H1 (cell line): Measurements from ENCODE around the gene MCEE. TPM values are rescaled to one million over a fixed set of nuclear protein-coding genes. Genes with fewer than 3 reads are reported as not detected.
A peak's percentile ranks its signal among the peaks of the same experiment; 100 is the strongest.

Source experiments
- CTCF ChIA-PET: fragments of 300-600 bp; sonication (Branson Sonifier 250); formaldehyde crosslinking; loops from one replicate; lab custom pipeline; 2021; ENCODE audit not compliant: partially characterized antibody; lab: Charles Lee
- POLR2A ChIA-PET: fragments of 300-600 bp; sonication (Branson Sonifier 250); formaldehyde crosslinking; loops from one replicate; lab custom pipeline; 2021; ENCODE audit warnings: inconsistent platforms; ENCODE audit not compliant: partially characterized antibody; lab: Charles Lee
- DNase-seq, 2 experiments: peaks; one replicate each; pipeline versions ENCODE4 v3.0.0 to v3.0.0-alpha.2; 2010 to 2022; ENCODE audit warnings: low spot score in 2 of 2, low read depth in 1 of 2, mixed read lengths in 1 of 2
- FAIRE-seq: peaks from 2 replicates; lab custom pipeline; 2011; peaks lifted over from hg19 to GRCh38; lab: Jason Lieb, UNC
- H2AFZ ChIP-seq: 2 replicates; pipeline ENCODE4 v1.8.1; 2012; ENCODE audit warnings: low read length, inconsistent platforms
- H2AK5ac ChIP-seq: 2 replicates; pipeline ENCODE4 v1.6.1; 2013; ENCODE audit warnings: low read depth, low read length
- H2BK120ac ChIP-seq: replicated peaks from 2 replicates; pipeline ENCODE3; 2013; ENCODE audit warnings: low read depth, low read length, inconsistent platforms
- H2BK12ac ChIP-seq: 2 replicates; pipeline ENCODE4 v1.6.1; 2013; ENCODE audit warnings: low read depth, low read length
- H2BK15ac ChIP-seq: 2 replicates; pipeline ENCODE4 v1.6.1; 2013; ENCODE audit warnings: low read length
- H2BK20ac ChIP-seq: 2 replicates; pipeline ENCODE4 v1.6.1; 2013; ENCODE audit warnings: low read length
- H2BK5ac ChIP-seq: 2 replicates; pipeline ENCODE4 v1.6.1; 2013; ENCODE audit warnings: low read depth, low read length
- H3K14ac ChIP-seq: 2 replicates; pipeline ENCODE4 v1.6.1; 2013; ENCODE audit warnings: inconsistent platforms; ENCODE audit not compliant: insufficient read length
- H3K18ac ChIP-seq: 2 replicates; pipeline ENCODE4 v1.6.1; 2013; ENCODE audit warnings: low read length; ENCODE audit errors: extremely low read depth
- H3K23ac ChIP-seq: 2 replicates; pipeline ENCODE4 v1.6.1; 2013; ENCODE audit warnings: inconsistent platforms; ENCODE audit not compliant: insufficient read length
- H3K23me2 ChIP-seq: 2 replicates; pipeline ENCODE4 v1.6.1; 2013; ENCODE audit warnings: low read depth, low read length
- H3K27ac ChIP-seq: 2 replicates; pipeline ENCODE4 v1.6.1; 2011; ENCODE audit warnings: low read depth, low read length, inconsistent platforms
- H3K27me3 ChIP-seq, 4 experiments: replicated peaks in 1 of 4; 1 replicate in 1 of 4; 2 replicates in 3 of 4; pipeline versions ENCODE4 v1.6.1 to v1.8.1; 2011 to 2013; ENCODE audit warnings: low read length in 3 of 4, mild to moderate bottlenecking in 3 of 4, inconsistent platforms in 2 of 4, mixed read lengths in 2 of 4, moderate library complexity in 1 of 4; ENCODE audit not compliant: control insufficient read depth in 3 of 4, insufficient read depth in 3 of 4; ENCODE audit errors: extremely low read depth in 1 of 4
- H3K36me3 ChIP-seq, 4 experiments: 2 replicates each; pipeline versions ENCODE4 v1.6.1 to v1.8.1; 2011 to 2013; ENCODE audit warnings: mild to moderate bottlenecking in 4 of 4, low read length in 3 of 4, moderate library complexity in 2 of 4, control low read depth in 1 of 4, inconsistent platforms in 1 of 4; ENCODE audit not compliant: insufficient read depth in 4 of 4, control insufficient read depth in 2 of 4
- H3K4ac ChIP-seq: replicated peaks from 2 replicates; pipeline ENCODE3; 2013; ENCODE audit warnings: low read length, low read depth, mixed read lengths, inconsistent platforms; ENCODE audit not compliant: insufficient read length
- H3K4me1 ChIP-seq, 4 experiments: replicated peaks in 1 of 4; 1 replicate in 1 of 4; 2 replicates in 3 of 4; pipeline versions ENCODE4 v1.6.1 to v1.8.1; 2011 to 2013; ENCODE audit warnings: low read length in 3 of 4, inconsistent platforms in 2 of 4, mixed read lengths in 1 of 4; ENCODE audit not compliant: insufficient read depth in 4 of 4, control insufficient read depth in 3 of 4
- H3K4me2 ChIP-seq, 2 experiments: 2 replicates each; pipeline versions ENCODE4 v1.6.1 to v1.8.1; 2011 to 2013; ENCODE audit warnings: low read depth in 2 of 2, low read length in 2 of 2, control low read depth in 1 of 2, inconsistent platforms in 1 of 2, mild to moderate bottlenecking in 1 of 2; ENCODE audit not compliant: insufficient read depth in 1 of 2
- H3K4me3 ChIP-seq, 4 experiments: fragments of 200-600, 300-600 bp in 1 of 4; sonication (generic), shearing (Covaris generic), sonication (Bioruptor Twin) in 1 of 4; 2 replicates each; pipeline versions ENCODE4 v1.5.1 to v1.8.1; 2011 to 2016; ENCODE audit warnings: low read length in 4 of 4, low read depth in 3 of 4, control low read depth in 2 of 4, inconsistent platforms in 2 of 4, mild to moderate bottlenecking in 2 of 4, mixed read lengths in 1 of 4, moderate library complexity in 1 of 4; ENCODE audit not compliant: insufficient read depth in 2 of 4; ENCODE audit errors: extremely low read depth in 1 of 4
- H3K56ac ChIP-seq: replicated peaks from 2 replicates; pipeline ENCODE3; 2013; ENCODE audit warnings: low read depth, mild to moderate bottlenecking, mixed read lengths, low read length, inconsistent platforms; ENCODE audit not compliant: insufficient read length
- H3K79me1 ChIP-seq: 2 replicates; pipeline ENCODE4 v1.6.1; 2013; ENCODE audit warnings: low read depth, low read length, control low read depth
- H3K79me2 ChIP-seq, 2 experiments: 2 replicates each; pipeline versions ENCODE4 v1.6.1 to v1.8.1; 2012 to 2013; ENCODE audit warnings: low read length in 2 of 2, mild to moderate bottlenecking in 2 of 2, inconsistent platforms in 1 of 2; ENCODE audit not compliant: insufficient read depth in 2 of 2, control insufficient read depth in 1 of 2
- H3K9ac ChIP-seq, 4 experiments: replicated peaks in 1 of 4; 1 replicate in 1 of 4; 2 replicates in 3 of 4; pipeline versions ENCODE4 v1.6.1 to v1.8.1; 2011 to 2013; ENCODE audit warnings: low read depth in 3 of 4, low read length in 3 of 4, control low read depth in 2 of 4, mild to moderate bottlenecking in 2 of 4, moderate library complexity in 2 of 4, inconsistent platforms in 1 of 4; ENCODE audit errors: extremely low read depth in 1 of 4
- H3K9me3 ChIP-seq, 2 experiments: 2 replicates each; pipeline versions ENCODE4 v1.6.1 to v1.8.1; 2012 to 2013; ENCODE audit warnings: mild to moderate bottlenecking in 2 of 2, moderate library complexity in 2 of 2, control low read depth in 1 of 2, inconsistent platforms in 1 of 2, low read depth in 1 of 2, low read length in 1 of 2, mixed read lengths in 1 of 2; ENCODE audit not compliant: insufficient read depth in 2 of 2
- H4K20me1 ChIP-seq, 2 experiments: replicated peaks in 1 of 2; 2 replicates each; pipeline versions ENCODE3 to v1.8.1; 2011 to 2013; ENCODE audit warnings: inconsistent platforms in 2 of 2, low read length in 2 of 2, mild to moderate bottlenecking in 1 of 2; ENCODE audit not compliant: insufficient read depth in 2 of 2, control insufficient read depth in 1 of 2
- H4K5ac ChIP-seq: 2 replicates; pipeline ENCODE4 v1.6.1; 2013; ENCODE audit warnings: low read length, low read depth, mixed read lengths, inconsistent platforms; ENCODE audit not compliant: insufficient read length
- H4K8ac ChIP-seq: 2 replicates; pipeline ENCODE4 v1.8.0; 2013; ENCODE audit warnings: mild to moderate bottlenecking, moderate library complexity, low read length, inconsistent platforms; ENCODE audit not compliant: insufficient read depth; ENCODE audit errors: extremely low read depth
- H4K91ac ChIP-seq: replicated peaks from 2 replicates; pipeline ENCODE3; 2013; ENCODE audit warnings: low read length, mixed read lengths, inconsistent platforms; ENCODE audit not compliant: insufficient read length
- WGBS, 2 experiments: shearing (Covaris generic) in 1 of 2; methylation state at CpG; one replicate each; pipeline versions ENCODE4 v1.1.6 to v1.1.7; 2013 to 2015; ENCODE audit warnings: low lambda C conversion rate in 2 of 2, mixed read lengths in 2 of 2, inconsistent platforms in 1 of 2, low coverage in 1 of 2, missing lambda C conversion rate in 1 of 2; ENCODE audit not compliant: insufficient replicate concordance in 2 of 2, insufficient coverage in 1 of 2, insufficient read length in 1 of 2; ENCODE audit errors: extremely low coverage in 1 of 2, missing lambda C conversion rate in 1 of 2; 5-methylcytosine and 5-hydroxymethylcytosine counted together
- polyA plus RNA-seq, 7 experiments: library from polyadenylated mRNA; depleted of rRNA in 3 of 7; stranded (reverse) in 5 of 7; unstranded in 2 of 7; fragments of >200 nt in 5 of 7; fragments of 200-250 nt in 2 of 7; gene quantifications; 1 replicate in 5 of 7; 2 replicates in 1 of 7; 4 replicates in 1 of 7; pipeline versions ENCODE4 v1.2.1 to v1.2.3, GENCODE V29; 2011 to 2013; ENCODE audit warnings: missing spikeins in 2 of 7, mixed read lengths in 2 of 7
- total RNA-seq: library from RNA; stranded (reverse); fragmentation: NEBNext Ultra II Directional; extraction: Animal tissue kit (Norgen Biotek cat#: 25700); gene quantifications from 2 replicates; pipeline ENCODE4 v1.2.1, GENCODE V29; 2021

Gene MCEE
- total and polyA plus RNA-seq, 2 of the 8 experiments (the other 6 are each of a cell fraction or from before 2014, with no cell fraction given): 7.3 to 14.1 TPM

GRCh38 chr2:71129902-71130151, 202 bp downstream of the MCEE start:
- Histone ChIP-seq H3K14ac (no peak overlapping the region), H2AK5ac (0 out of 2 replicates have a peak overlapping the region, but pooled peaks have one; percentile 28), H3K27ac (peak overlapping the region; percentile 80), H4K5ac (peak overlapping the region; percentile 88), H3K4me1 (no peaks in the 10 kb centered on the region), H3K23me2 (peaks cover 5% of the 10 kb centered on the region), H3K56ac (peak overlapping the region; percentile 96), H3K36me3 (peaks cover 0 to 19% (median 8%) of the 10 kb centered on the region in 4 experiments; a peak in 6 of 8 replicates), H3K4me3 (peak overlapping the region; percentile 83 to 98 (median 92)), H3K23ac (no peak overlapping the region), H2AFZ (peak overlapping the region; percentile 35), H4K20me1 (peaks cover 0 to 3% of the 10 kb centered on the region in 2 experiments), H2BK12ac (peak overlapping the region; percentile 69), H2BK5ac (peak overlapping the region; percentile 93), H3K4me2 (peak overlapping the region; percentile 63 to 84), H4K91ac (peak overlapping the region; percentile 88), H2BK15ac (peak overlapping the region; percentile 99), H2BK20ac (no peak overlapping the region), H3K9me3 (no peaks in the 10 kb centered on the region), H3K79me1 (no peaks in the 10 kb centered on the region; the same call in 1 of the 2 replicates), H3K9ac (peak overlapping the region; percentile 64 to 92 (median 86)), H4K8ac (peak overlapping the region; percentile 97), H2BK120ac (no peak overlapping the region), H3K18ac (peak overlapping the region; percentile 82), H3K27me3 (no peaks in the 10 kb centered on the region), H3K4ac (no peak overlapping the region), H3K79me2 (peaks cover 0 to 51% of the 10 kb centered on the region in 2 experiments)
- 1% methylated on average over 17 of the region's 17 CpGs; no CpG with 5 or more reads in 1 of the 2 experiments for WGBS, 2 experiments
- FAIRE-seq: no peak
- ChIA-PET POLR2A (interaction anchor here (1.0 to 2.7 kb wide), 12 partner anchors 10 to 147 kb away, joined by 3 to 17 read pairs (median 7); partner anchors contain the start of gene NAGK), CTCF (interaction anchor here (1.5 to 3.6 kb wide), 2 partner anchors 30 to 62 kb away, joined by 6 to 28 read pairs; no protein-coding TSS in a partner anchor)
- DNase-seq: peak; percentile 38 to 90
